IMR-90 (cell line): ENCODE results near the gene TSHZ3. TPM values are rescaled to one million over a fixed set of nuclear protein-coding genes. Genes with fewer than 3 reads are reported as not detected.

Experiments used
- ATAC-seq: fragments of 200-7000 bp; cut with Tn5 transposase; 2 replicates; pipeline ENCODE4 v1.9.1; 2020; ENCODE audit warnings: low read depth, mild to moderate bottlenecking, moderate library complexity
- BruUV-seq: library from RNA; stranded (reverse); fragments of 400-500 nt; replicated peaks from 2 replicates; lab custom pipeline; 2021; lab: Mats Ljungman, UMichigan
- CTCF ChIA-PET: fragments of 300-600 bp; formaldehyde crosslinking; extraction: SDS; loops from one replicate; lab custom pipeline; 2021; ENCODE audit warnings: antibody characterized with exemption; lab: Yijun Ruan, JAX
- POLR2A ChIA-PET: fragments of 300-600 bp; sonication (Branson Sonifier 250); formaldehyde crosslinking; loops from one replicate; lab custom pipeline; 2022; ENCODE audit warnings: antibody characterized with exemption; ENCODE audit not compliant: unreplicated experiment; lab: Charles Lee
- DNase-seq: peaks from one replicate; pipeline ENCODE4 v3.0.0; 2013
- H2AFZ ChIP-seq: replicated peaks from 2 replicates; pipeline ENCODE3; 2013; ENCODE audit warnings: low read length, mild to moderate bottlenecking; ENCODE audit not compliant: poor library complexity
- H2AK5ac ChIP-seq: 2 replicates; pipeline ENCODE4 v1.6.1; 2013; ENCODE audit warnings: low read depth, low read length, inconsistent platforms
- H2AK9ac ChIP-seq: replicated peaks from 2 replicates; pipeline ENCODE3; 2013; ENCODE audit warnings: mild to moderate bottlenecking, low read depth, low read length, moderate library complexity; ENCODE audit not compliant: poor library complexity
- H2BK120ac ChIP-seq: 2 replicates; pipeline ENCODE4 v1.6.1; 2013; ENCODE audit warnings: low read depth, low read length, inconsistent platforms
- H2BK15ac ChIP-seq: 3 replicates; pipeline ENCODE4 v1.6.1; 2013; ENCODE audit warnings: low read depth, low read length, inconsistent platforms
- H2BK20ac ChIP-seq: 2 replicates; pipeline ENCODE4 v1.6.1; 2013; ENCODE audit warnings: low read depth, mild to moderate bottlenecking, inconsistent platforms, low read length, moderate library complexity
- H2BK5ac ChIP-seq: 2 replicates; pipeline ENCODE4 v1.6.1; 2013; ENCODE audit warnings: mild to moderate bottlenecking, low read depth, low read length, inconsistent platforms; ENCODE audit not compliant: poor library complexity, severe bottlenecking
- H3K14ac ChIP-seq: replicated peaks from 2 replicates; pipeline ENCODE4 v1.6.1; 2013; ENCODE audit warnings: low read depth, low read length, inconsistent platforms
- H3K18ac ChIP-seq: 2 replicates; pipeline ENCODE4 v1.6.1; 2013; ENCODE audit warnings: low read depth, low read length, control low read depth
- H3K23ac ChIP-seq: 2 replicates; pipeline ENCODE4 v1.6.1; 2013; ENCODE audit warnings: low read depth, low read length, inconsistent platforms
- H3K27ac ChIP-seq: 2 replicates; pipeline ENCODE4 v1.5.1; 2013; ENCODE audit warnings: mild to moderate bottlenecking, control low read depth, low read length; ENCODE audit not compliant: insufficient read depth
- H3K27me3 ChIP-seq: 2 replicates; pipeline ENCODE4 v1.6.1; 2013; ENCODE audit warnings: low read length; ENCODE audit not compliant: control insufficient read depth, insufficient read depth
- H3K36me3 ChIP-seq: 2 replicates; pipeline ENCODE4 v1.6.1; 2013; ENCODE audit warnings: low read length, mixed read lengths; ENCODE audit not compliant: control insufficient read depth, insufficient read depth
- H3K4ac ChIP-seq: 2 replicates; pipeline ENCODE4 v1.6.1; 2013; ENCODE audit warnings: low read depth, low read length, inconsistent platforms
- H3K4me1 ChIP-seq: 2 replicates; pipeline ENCODE4 v1.6.1; 2013; ENCODE audit warnings: low read length, mixed read lengths; ENCODE audit not compliant: control insufficient read depth, insufficient read depth
- H3K4me2 ChIP-seq: 2 replicates; pipeline ENCODE4 v1.6.1; 2013; ENCODE audit warnings: low read depth, mild to moderate bottlenecking, control low read depth, low read length, moderate library complexity
- H3K4me3 ChIP-seq: 2 replicates; pipeline ENCODE4 v1.5.1; 2013; ENCODE audit warnings: low read depth, mild to moderate bottlenecking, control low read depth, low read length, moderate library complexity; ENCODE audit not compliant: insufficient read depth
- H3K56ac ChIP-seq: 2 replicates; pipeline ENCODE4 v1.6.1; 2013; ENCODE audit warnings: low read length, inconsistent platforms; ENCODE audit not compliant: insufficient read depth; ENCODE audit errors: extremely low read depth
- H3K79me1 ChIP-seq, 2 experiments: 2 replicates each; pipeline ENCODE4 v1.6.1; 2013; ENCODE audit warnings: low read length in 2 of 2, inconsistent platforms in 1 of 2, low read depth in 1 of 2
- H3K9ac ChIP-seq: 2 replicates; pipeline ENCODE4 v1.6.1; 2013; ENCODE audit warnings: low read depth, low read length, control low read depth
- H3K9me1 ChIP-seq: 2 replicates; pipeline ENCODE4 v1.6.1; 2013; ENCODE audit warnings: low read length, inconsistent platforms; ENCODE audit not compliant: insufficient read depth
- H3K9me3 ChIP-seq: 2 replicates; pipeline ENCODE4 v1.6.1; 2013; ENCODE audit warnings: low read length; ENCODE audit not compliant: control insufficient read depth, insufficient read depth
- H4K20me1 ChIP-seq: 2 replicates; pipeline ENCODE4 v1.6.1; 2013; ENCODE audit warnings: low read length, inconsistent platforms; ENCODE audit not compliant: insufficient read depth
- H4K5ac ChIP-seq: 2 replicates; pipeline ENCODE4 v1.6.1; 2013; ENCODE audit warnings: mild to moderate bottlenecking, low read depth, low read length, control low read depth
- H4K8ac ChIP-seq, 2 experiments: 2 replicates each; pipeline ENCODE4 v1.6.1; 2013; ENCODE audit warnings: low read depth in 2 of 2, low read length in 2 of 2, control low read depth in 1 of 2, inconsistent platforms in 1 of 2
- H4K91ac ChIP-seq: 2 replicates; pipeline ENCODE4 v1.6.1; 2013; ENCODE audit warnings: low read depth, low read length, inconsistent platforms; ENCODE audit not compliant: insufficient read depth
- BHLHE40 ChIP-seq: fragments of 150-350 bp; IDR thresholded peaks from 2 replicates; pipeline ENCODE4 v1.6.1; 2016; ENCODE audit warnings: mild to moderate bottlenecking, low read depth, low read length
- CEBPB ChIP-seq: IDR thresholded peaks from 2 replicates; pipeline ENCODE4 v1.6.1; 2012; ENCODE audit warnings: low read depth, low read length, improper control_type of control experiment
- CHD1 ChIP-seq: IDR thresholded peaks from 2 replicates; pipeline ENCODE4 v1.6.1; 2012; ENCODE audit warnings: low read depth, low read length, improper control_type of control experiment
- FOS ChIP-seq: fragments of 150-350 bp; IDR thresholded peaks from 2 replicates; pipeline ENCODE4 v1.6.1; 2016; ENCODE audit warnings: low read depth, low read length
- MAFK ChIP-seq: IDR thresholded peaks from 2 replicates; pipeline ENCODE4 v1.6.1; 2012; ENCODE audit warnings: low read depth, low read length, improper control_type of control experiment
- MAZ ChIP-seq: IDR thresholded peaks from 2 replicates; pipeline ENCODE4 v1.6.1; 2012; ENCODE audit warnings: low read depth, mild to moderate bottlenecking, low read length, improper control_type of control experiment, moderate library complexity, borderline replicate concordance
- MXI1 ChIP-seq: IDR thresholded peaks from 2 replicates; pipeline ENCODE4 v1.6.1; 2012; ENCODE audit warnings: low read depth, mild to moderate bottlenecking, low read length, moderate library complexity, borderline replicate concordance
- NFE2L2 ChIP-seq: fragments of 150-350 bp; IDR thresholded peaks from 2 replicates; pipeline ENCODE4 v1.6.1; 2016; ENCODE audit warnings: low read depth, mild to moderate bottlenecking, low read length
- RAD21 ChIP-seq: IDR thresholded peaks from 2 replicates; pipeline ENCODE4 v1.6.1; 2012; ENCODE audit warnings: low read length, improper control_type of control experiment
- RCOR1 ChIP-seq: IDR thresholded peaks from 2 replicates; pipeline ENCODE4 v1.6.1; 2012; ENCODE audit warnings: mild to moderate bottlenecking, low read length, improper control_type of control experiment; ENCODE audit not compliant: insufficient replicate concordance
- RFX5 ChIP-seq: IDR thresholded peaks from 2 replicates; pipeline ENCODE4 v1.8.0; 2012; ENCODE audit warnings: low read depth, mild to moderate bottlenecking, low read length, moderate library complexity
- SMC3 ChIP-seq: fragments of 150-350 bp; IDR thresholded peaks from 2 replicates; pipeline ENCODE4 v1.6.1; 2016; ENCODE audit warnings: low read depth, mild to moderate bottlenecking, antibody characterized with exemption, low read length, moderate library complexity
- WGBS, 2 experiments: methylation state at CpG; one replicate each; pipeline versions ENCODE4 v1.1.5 to v1.1.7; 2013; ENCODE audit warnings: missing lambda C conversion rate in 2 of 2; ENCODE audit not compliant: insufficient read length in 1 of 2; ENCODE audit errors: extremely low coverage in 2 of 2; 5-methylcytosine and 5-hydroxymethylcytosine counted together
- dilution Hi-C: fragments of 300-500 bp; cut with HindIII; formaldehyde crosslinking; loops from one replicate; pipeline ENCODE4 v1.14.3; 2018; ENCODE audit warnings: low sequenced_read_pairs; ENCODE audit not compliant: unreplicated experiment
- in situ Hi-C: fragments of 300-500 bp; cut with MboI; formaldehyde crosslinking; loops from 3 replicates; pipeline ENCODE4 v1.14.3; 2019; ENCODE audit warnings: low sequenced_read_pairs, inconsistent platforms, mixed read lengths
- intact Hi-C: fragments of 100-400 bp; cut with micrococcal nuclease; formaldehyde crosslinking; loops from 2 replicates; pipeline ENCODE4 v1.10.0; 2022
- polyA plus RNA-seq, 3 experiments: library from polyadenylated mRNA; depleted of rRNA; stranded (reverse); fragments of >200 nt; gene quantifications; 2 replicates each; pipeline ENCODE4 v1.2.3, GENCODE V29; 2012; ENCODE audit warnings: low replicate concordance in 1 of 3
- total RNA-seq: library from RNA; depleted of rRNA; stranded (reverse); fragments of >200 nt; gene quantifications from 2 replicates; pipeline ENCODE4 v1.2.3, GENCODE V29; 2012
- TF ChIP-seq, protein P1 (sequence below): conservative IDR thresholded peaks from 2 replicates; pipeline ENCODE4 v1.5.1; 2012; ENCODE audit warnings: mild to moderate bottlenecking, low read depth, low read length, improper control_type of control experiment
- TF ChIP-seq, protein P2 (sequence below): fragments of 150-350 bp; IDR thresholded peaks from 2 replicates; pipeline ENCODE4 v1.6.1; 2016; ENCODE audit warnings: low read depth, mild to moderate bottlenecking, low read length, moderate library complexity, borderline replicate concordance

TSHZ3 gene
- total and polyA plus RNA-seq, 2 of the 4 experiments (the other 2 are of a cell fraction): 8.1 to 13.0 TPM

DNA sequence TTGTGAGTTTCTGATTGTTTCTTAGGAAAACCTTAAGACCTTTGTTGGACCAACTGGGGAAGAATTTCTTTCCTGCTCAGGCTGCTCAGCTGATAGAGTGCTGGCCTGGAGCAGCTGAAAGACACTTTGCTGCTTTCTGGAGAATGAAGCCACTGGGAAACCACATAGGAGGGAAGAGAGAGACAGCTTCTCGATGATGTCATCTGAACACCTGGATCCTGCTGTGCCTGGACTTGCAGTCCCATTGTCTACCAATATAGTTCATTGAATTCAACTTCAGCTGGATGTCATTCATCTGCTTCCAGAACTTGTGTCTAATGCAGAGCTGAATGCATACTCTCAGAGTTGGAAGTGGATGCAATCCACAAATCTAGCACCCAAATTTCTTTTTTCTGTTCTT is 34.3 kb upstream of the TSHZ3 start:
- Histone ChIP-seq H3K36me3 (no peaks in the 10 kb centered on the region), H3K56ac (no peak overlapping the region), H3K4me2 (no peak overlapping the region), H3K9me3 (no peaks in the 10 kb centered on the region), H4K5ac (no peak overlapping the region), H2AFZ (no peak overlapping the region), H3K9ac (no peak overlapping the region), H2BK20ac (no peak overlapping the region), H4K91ac (no peak overlapping the region), H2BK5ac (no peak overlapping the region), H2AK5ac (no peak overlapping the region), H3K27me3 (peaks cover 10% of the 10 kb centered on the region), H3K18ac (no peak overlapping the region), H3K79me1 (no peaks in the 10 kb centered on the region), H3K9me1 (0 out of 2 replicates have a peak, but pooled peaks cover 3% of the 10 kb centered on the region), H4K8ac (no peak overlapping the region), H3K23ac (no peak overlapping the region), H3K4me1 (no peaks in the 10 kb centered on the region), H2BK120ac (no peak overlapping the region), H3K4me3 (no peak overlapping the region), H3K27ac (no peak overlapping the region), H3K4ac (no peak overlapping the region), H2BK15ac (no peak overlapping the region), H3K14ac (no peak overlapping the region), H2AK9ac (no peak overlapping the region), H4K20me1 (no peaks in the 10 kb centered on the region; the same call in 1 of the 2 replicates)
- intact Hi-C loops: no loop called here
- WGBS, 2 experiments: no CpG with 5 or more reads among the region's 1 CpG
- BruUV-seq: no TSS peak
- ChIA-PET POLR2A (no interaction called here), CTCF (interaction anchor here (0.6 to 0.7 kb wide), 2 partner anchors 31 to 233 kb away, joined by 3 read pairs; no protein-coding TSS in a partner anchor)
- dilution Hi-C loops: no loop called here
- in situ Hi-C loops: no loop called here
- DNase-seq: no peak
- no peak for ATAC-seq
- TF ChIP-seq RAD21: no peak
- TF ChIP-seq, protein P1, sequence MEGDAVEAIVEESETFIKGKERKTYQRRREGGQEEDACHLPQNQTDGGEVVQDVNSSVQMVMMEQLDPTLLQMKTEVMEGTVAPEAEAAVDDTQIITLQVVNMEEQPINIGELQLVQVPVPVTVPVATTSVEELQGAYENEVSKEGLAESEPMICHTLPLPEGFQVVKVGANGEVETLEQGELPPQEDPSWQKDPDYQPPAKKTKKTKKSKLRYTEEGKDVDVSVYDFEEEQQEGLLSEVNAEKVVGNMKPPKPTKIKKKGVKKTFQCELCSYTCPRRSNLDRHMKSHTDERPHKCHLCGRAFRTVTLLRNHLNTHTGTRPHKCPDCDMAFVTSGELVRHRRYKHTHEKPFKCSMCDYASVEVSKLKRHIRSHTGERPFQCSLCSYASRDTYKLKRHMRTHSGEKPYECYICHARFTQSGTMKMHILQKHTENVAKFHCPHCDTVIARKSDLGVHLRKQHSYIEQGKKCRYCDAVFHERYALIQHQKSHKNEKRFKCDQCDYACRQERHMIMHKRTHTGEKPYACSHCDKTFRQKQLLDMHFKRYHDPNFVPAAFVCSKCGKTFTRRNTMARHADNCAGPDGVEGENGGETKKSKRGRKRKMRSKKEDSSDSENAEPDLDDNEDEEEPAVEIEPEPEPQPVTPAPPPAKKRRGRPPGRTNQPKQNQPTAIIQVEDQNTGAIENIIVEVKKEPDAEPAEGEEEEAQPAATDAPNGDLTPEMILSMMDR: no peak
- no peak for TF ChIP-seq MXI1
- TF ChIP-seq FOS: no peak
- TF ChIP-seq, protein P2, sequence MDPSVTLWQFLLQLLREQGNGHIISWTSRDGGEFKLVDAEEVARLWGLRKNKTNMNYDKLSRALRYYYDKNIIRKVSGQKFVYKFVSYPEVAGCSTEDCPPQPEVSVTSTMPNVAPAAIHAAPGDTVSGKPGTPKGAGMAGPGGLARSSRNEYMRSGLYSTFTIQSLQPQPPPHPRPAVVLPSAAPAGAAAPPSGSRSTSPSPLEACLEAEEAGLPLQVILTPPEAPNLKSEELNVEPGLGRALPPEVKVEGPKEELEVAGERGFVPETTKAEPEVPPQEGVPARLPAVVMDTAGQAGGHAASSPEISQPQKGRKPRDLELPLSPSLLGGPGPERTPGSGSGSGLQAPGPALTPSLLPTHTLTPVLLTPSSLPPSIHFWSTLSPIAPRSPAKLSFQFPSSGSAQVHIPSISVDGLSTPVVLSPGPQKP: no peak
- no peak for TF ChIP-seq RFX5
- TF ChIP-seq RCOR1: no peak
- no peak for TF ChIP-seq MAFK
- TF ChIP-seq SMC3: no peak
- no peak for TF ChIP-seq NFE2L2
- TF ChIP-seq CHD1: no peak
- no peak for TF ChIP-seq MAZ
- no peak for TF ChIP-seq BHLHE40
- no peak for TF ChIP-seq CEBPB
